HL-60 (cell line): ENCODE measurements around the gene AADAT.

Experiments used
- POLR2AphosphoS5 ChIP-seq: IDR thresholded peaks from 2 replicates; pipeline ENCODE4 v1.6.1; 2012; ENCODE audit warnings: low read depth
- TF ChIP-seq, protein P1 (sequence below): IDR thresholded peaks from one replicate; pipeline ENCODE4 v1.5.1; 2011; ENCODE audit warnings: low read length, control low read depth, inconsistent platforms; ENCODE audit not compliant: insufficient read depth

DNA sequence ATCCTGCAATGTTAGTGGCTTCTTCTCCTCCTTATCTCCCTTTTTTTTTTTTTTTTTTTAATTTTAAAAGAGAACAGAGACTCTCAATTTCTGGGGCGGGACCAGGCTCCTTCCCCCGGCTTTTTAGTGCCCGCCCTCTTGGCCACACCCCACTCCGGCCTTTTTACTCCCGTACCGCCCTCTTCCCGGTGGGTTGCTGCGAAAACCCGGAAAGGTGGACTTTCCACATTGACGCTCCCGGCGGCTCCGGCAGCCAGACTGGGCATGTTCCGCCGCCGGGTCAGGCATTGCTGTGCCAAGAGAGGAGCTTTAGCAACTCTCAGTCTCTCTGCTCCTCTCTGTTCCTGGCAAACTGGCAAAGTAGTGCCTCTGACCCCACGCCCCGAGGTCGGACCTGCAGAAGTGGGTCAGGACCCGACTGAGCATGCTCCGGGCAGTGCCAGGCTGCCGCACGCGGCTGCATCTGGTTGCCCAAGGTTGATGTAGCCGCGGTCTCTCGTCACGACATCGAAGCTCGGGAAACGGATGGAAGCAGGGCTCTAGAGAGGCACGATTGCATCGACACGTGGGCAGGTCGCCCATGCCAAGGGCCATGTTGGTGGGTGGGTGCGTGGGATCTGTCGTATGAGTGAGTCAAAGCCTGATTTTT lies 62.5 kb downstream of the AADAT start:
- no peak for TF ChIP-seq POLR2AphosphoS5
- TF ChIP-seq, protein P1, sequence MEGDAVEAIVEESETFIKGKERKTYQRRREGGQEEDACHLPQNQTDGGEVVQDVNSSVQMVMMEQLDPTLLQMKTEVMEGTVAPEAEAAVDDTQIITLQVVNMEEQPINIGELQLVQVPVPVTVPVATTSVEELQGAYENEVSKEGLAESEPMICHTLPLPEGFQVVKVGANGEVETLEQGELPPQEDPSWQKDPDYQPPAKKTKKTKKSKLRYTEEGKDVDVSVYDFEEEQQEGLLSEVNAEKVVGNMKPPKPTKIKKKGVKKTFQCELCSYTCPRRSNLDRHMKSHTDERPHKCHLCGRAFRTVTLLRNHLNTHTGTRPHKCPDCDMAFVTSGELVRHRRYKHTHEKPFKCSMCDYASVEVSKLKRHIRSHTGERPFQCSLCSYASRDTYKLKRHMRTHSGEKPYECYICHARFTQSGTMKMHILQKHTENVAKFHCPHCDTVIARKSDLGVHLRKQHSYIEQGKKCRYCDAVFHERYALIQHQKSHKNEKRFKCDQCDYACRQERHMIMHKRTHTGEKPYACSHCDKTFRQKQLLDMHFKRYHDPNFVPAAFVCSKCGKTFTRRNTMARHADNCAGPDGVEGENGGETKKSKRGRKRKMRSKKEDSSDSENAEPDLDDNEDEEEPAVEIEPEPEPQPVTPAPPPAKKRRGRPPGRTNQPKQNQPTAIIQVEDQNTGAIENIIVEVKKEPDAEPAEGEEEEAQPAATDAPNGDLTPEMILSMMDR: no peak
